Neural cell (in vitro differentiated cells): ENCODE results near the gene KCNAB2.

Source experiments
- EP300 ChIP-seq: fragments of 450-650 bp; conservative IDR thresholded peaks from 2 replicates; pipeline ENCODE4 v1.6.1; 2014; ENCODE audit warnings: antibody characterized with exemption, mild to moderate bottlenecking, moderate library complexity; ENCODE audit not compliant: poor library complexity, severe bottlenecking
- EZH2 ChIP-seq: fragments of 200-600, 300-800 bp; shearing (Covaris generic), sonication (generic); IDR thresholded peaks from 2 replicates; pipeline ENCODE4 v1.6.1; 2014; ENCODE audit warnings: antibody characterized with exemption, low read length, borderline replicate concordance, mild to moderate bottlenecking; ENCODE audit not compliant: insufficient read depth, poor library complexity, severe bottlenecking
- MXI1 ChIP-seq: fragments of 450-650 bp; conservative IDR thresholded peaks from 2 replicates; pipeline ENCODE4 v1.6.1; 2014; ENCODE audit warnings: antibody characterized with exemption, mild to moderate bottlenecking; ENCODE audit not compliant: poor library complexity, severe bottlenecking
- POLR2AphosphoS5 ChIP-seq: IDR thresholded peaks from 2 replicates; pipeline ENCODE4 v1.6.1; 2012
- RAD21 ChIP-seq: fragments of 450-650 bp; conservative IDR thresholded peaks from 2 replicates; pipeline ENCODE4 v1.6.1; 2014; ENCODE audit warnings: antibody characterized with exemption, mild to moderate bottlenecking, moderate library complexity
- SMC3 ChIP-seq: fragments of 450-650 bp; conservative IDR thresholded peaks from 2 replicates; pipeline ENCODE4 v1.6.1; 2014; ENCODE audit warnings: antibody characterized with exemption, mild to moderate bottlenecking, moderate library complexity; ENCODE audit not compliant: poor library complexity
- TAF1 ChIP-seq: IDR thresholded peaks from 2 replicates; pipeline ENCODE4 v1.6.1; 2012; ENCODE audit warnings: low read depth
- TF ChIP-seq, protein P1 (sequence below): fragments of 450-650 bp; IDR thresholded peaks from 2 replicates; pipeline ENCODE4 v1.5.1; 2014; ENCODE audit warnings: antibody characterized with exemption, mild to moderate bottlenecking, moderate library complexity; ENCODE audit not compliant: poor library complexity, severe bottlenecking
- TF ChIP-seq, protein P2 (sequence below): IDR thresholded peaks from 2 replicates; pipeline ENCODE4 v1.6.1; 2012; ENCODE audit warnings: borderline replicate concordance

DNA sequence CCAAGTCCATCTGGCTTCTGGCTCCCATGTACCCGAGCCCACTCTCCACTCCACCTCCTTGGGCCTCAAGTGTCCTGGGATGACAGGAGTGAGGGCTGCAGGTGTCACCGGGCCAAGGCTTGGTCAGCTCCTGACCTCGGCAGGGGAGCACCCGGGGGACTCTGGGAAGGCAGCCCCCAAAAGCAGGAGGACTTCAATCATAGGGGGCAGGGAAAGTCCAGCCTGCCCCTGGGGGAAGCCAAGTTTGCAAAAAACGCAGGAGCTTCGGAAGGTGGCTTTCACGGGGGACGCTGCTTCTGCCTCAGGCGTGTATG, 56.8 kb downstream of the KCNAB2 start:
- TF ChIP-seq EZH2 (no peak), RAD21 (no peak), POLR2AphosphoS5 (no peak), EP300 (no peak), SMC3 (no peak), MXI1 (no peak), TAF1 (no peak)
- TF ChIP-seq, protein P1, sequence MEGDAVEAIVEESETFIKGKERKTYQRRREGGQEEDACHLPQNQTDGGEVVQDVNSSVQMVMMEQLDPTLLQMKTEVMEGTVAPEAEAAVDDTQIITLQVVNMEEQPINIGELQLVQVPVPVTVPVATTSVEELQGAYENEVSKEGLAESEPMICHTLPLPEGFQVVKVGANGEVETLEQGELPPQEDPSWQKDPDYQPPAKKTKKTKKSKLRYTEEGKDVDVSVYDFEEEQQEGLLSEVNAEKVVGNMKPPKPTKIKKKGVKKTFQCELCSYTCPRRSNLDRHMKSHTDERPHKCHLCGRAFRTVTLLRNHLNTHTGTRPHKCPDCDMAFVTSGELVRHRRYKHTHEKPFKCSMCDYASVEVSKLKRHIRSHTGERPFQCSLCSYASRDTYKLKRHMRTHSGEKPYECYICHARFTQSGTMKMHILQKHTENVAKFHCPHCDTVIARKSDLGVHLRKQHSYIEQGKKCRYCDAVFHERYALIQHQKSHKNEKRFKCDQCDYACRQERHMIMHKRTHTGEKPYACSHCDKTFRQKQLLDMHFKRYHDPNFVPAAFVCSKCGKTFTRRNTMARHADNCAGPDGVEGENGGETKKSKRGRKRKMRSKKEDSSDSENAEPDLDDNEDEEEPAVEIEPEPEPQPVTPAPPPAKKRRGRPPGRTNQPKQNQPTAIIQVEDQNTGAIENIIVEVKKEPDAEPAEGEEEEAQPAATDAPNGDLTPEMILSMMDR = no peak
- TF ChIP-seq, protein P2, sequence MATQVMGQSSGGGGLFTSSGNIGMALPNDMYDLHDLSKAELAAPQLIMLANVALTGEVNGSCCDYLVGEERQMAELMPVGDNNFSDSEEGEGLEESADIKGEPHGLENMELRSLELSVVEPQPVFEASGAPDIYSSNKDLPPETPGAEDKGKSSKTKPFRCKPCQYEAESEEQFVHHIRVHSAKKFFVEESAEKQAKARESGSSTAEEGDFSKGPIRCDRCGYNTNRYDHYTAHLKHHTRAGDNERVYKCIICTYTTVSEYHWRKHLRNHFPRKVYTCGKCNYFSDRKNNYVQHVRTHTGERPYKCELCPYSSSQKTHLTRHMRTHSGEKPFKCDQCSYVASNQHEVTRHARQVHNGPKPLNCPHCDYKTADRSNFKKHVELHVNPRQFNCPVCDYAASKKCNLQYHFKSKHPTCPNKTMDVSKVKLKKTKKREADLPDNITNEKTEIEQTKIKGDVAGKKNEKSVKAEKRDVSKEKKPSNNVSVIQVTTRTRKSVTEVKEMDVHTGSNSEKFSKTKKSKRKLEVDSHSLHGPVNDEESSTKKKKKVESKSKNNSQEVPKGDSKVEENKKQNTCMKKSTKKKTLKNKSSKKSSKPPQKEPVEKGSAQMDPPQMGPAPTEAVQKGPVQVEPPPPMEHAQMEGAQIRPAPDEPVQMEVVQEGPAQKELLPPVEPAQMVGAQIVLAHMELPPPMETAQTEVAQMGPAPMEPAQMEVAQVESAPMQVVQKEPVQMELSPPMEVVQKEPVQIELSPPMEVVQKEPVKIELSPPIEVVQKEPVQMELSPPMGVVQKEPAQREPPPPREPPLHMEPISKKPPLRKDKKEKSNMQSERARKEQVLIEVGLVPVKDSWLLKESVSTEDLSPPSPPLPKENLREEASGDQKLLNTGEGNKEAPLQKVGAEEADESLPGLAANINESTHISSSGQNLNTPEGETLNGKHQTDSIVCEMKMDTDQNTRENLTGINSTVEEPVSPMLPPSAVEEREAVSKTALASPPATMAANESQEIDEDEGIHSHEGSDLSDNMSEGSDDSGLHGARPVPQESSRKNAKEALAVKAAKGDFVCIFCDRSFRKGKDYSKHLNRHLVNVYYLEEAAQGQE = no peak
